Gastrocnemius medialis (tissue), 4 donors: ENCODE data around the gene PLXNA1. TPM values are rescaled to one million over a fixed set of nuclear protein-coding genes. Genes with fewer than 3 reads are reported as not detected.

Experiments
- ATAC-seq, 2 donors: fragments of 150-250 bp; one replicate each; pipeline ENCODE4 v1.9.1; 2016
- DNase-seq, 2 donors: peaks; one replicate each; pipeline ENCODE4 v3.0.0-alpha.2; 2019
- H3K27ac ChIP-seq, 4 donors: fragments of 200-600 bp; sonication (generic); 1 replicate in 1 of 4; 2 replicates in 3 of 4; pipeline ENCODE4 v1.5.1; 2016 to 2018; ENCODE audit warnings: mild to moderate bottlenecking in 2 of 4, moderate library complexity in 1 of 4
- H3K27me3 ChIP-seq, 3 donors: fragments of 200-600 bp; sonication (generic) in 2 of 3; 1 replicate in 1 of 3; 2 replicates in 2 of 3; pipeline versions ENCODE4 v1.5.1 to v1.6.0; 2016 to 2019; ENCODE audit warnings: mild to moderate bottlenecking in 1 of 3, moderate library complexity in 1 of 3
- H3K36me3 ChIP-seq, 2 donors: fragments of 200-600 bp; sonication (generic) in 1 of 2; one replicate each; pipeline ENCODE4 v1.5.1; 2017 to 2018
- H3K4me1 ChIP-seq, 2 donors: fragments of 200-600 bp; sonication (generic) in 1 of 2; one replicate each; pipeline ENCODE4 v1.5.1; 2016 to 2017; ENCODE audit warnings: mild to moderate bottlenecking in 2 of 2
- H3K4me3 ChIP-seq, 4 donors: fragments of 200-600 bp; sonication (generic) in 3 of 4; 1 replicate in 1 of 4; 2 replicates in 3 of 4; pipeline ENCODE4 v1.5.1; 2016 to 2019; ENCODE audit warnings: mild to moderate bottlenecking in 2 of 4
- H3K9me3 ChIP-seq, 3 donors: fragments of 200-600 bp; sonication (generic) in 2 of 3; 1 replicate in 1 of 3; 2 replicates in 2 of 3; pipeline ENCODE4 v1.5.1; 2016 to 2019
- CTCF ChIP-seq, 5 experiments: fragments of 450-650 bp in 3 of 5; fragments of 200-600 bp in 2 of 5; sonication (generic) in 2 of 5; IDR thresholded peaks in 4 of 5; conservative IDR thresholded peaks in 1 of 5; 1 replicate in 4 of 5; 2 replicates in 1 of 5; pipeline ENCODE4 v1.5.1; 2016 to 2019; ENCODE audit warnings: antibody characterized with exemption in 5 of 5, mild to moderate bottlenecking in 3 of 5, moderate library complexity in 3 of 5
- POLR2A ChIP-seq, 2 donors: fragments of 450-650 bp; IDR thresholded peaks; one replicate each; pipeline ENCODE4 v1.6.1; 2017; ENCODE audit warnings: antibody characterized with exemption in 2 of 2, mild to moderate bottlenecking in 2 of 2, moderate library complexity in 2 of 2
- in situ Hi-C, 4 donors: fragments of 200-750 bp; cut with MboI; loops; one replicate each; pipeline versions ENCODE4 v1.15.0 to v1.8.0; 2017; ENCODE audit warnings: low sequenced_read_pairs in 4 of 4
- intact Hi-C: fragments of 100-400 bp; cut with DNase I; formaldehyde crosslinking; loops from one replicate; pipeline ENCODE4 v1.15.1; 2023; ENCODE audit warnings: low total_unique reads
- total RNA-seq, 4 donors: library from RNA; depleted of rRNA; stranded (reverse); fragments of >200 nt; gene quantifications; one replicate each; pipeline versions ENCODE4 v1.1.0 to v1.2.3, GENCODE V29; 2016

The PLXNA1 gene
- total RNA-seq, 4 donors from 2014 or later, result 12.7 to 27.9 (median 19.5) TPM

DNA sequence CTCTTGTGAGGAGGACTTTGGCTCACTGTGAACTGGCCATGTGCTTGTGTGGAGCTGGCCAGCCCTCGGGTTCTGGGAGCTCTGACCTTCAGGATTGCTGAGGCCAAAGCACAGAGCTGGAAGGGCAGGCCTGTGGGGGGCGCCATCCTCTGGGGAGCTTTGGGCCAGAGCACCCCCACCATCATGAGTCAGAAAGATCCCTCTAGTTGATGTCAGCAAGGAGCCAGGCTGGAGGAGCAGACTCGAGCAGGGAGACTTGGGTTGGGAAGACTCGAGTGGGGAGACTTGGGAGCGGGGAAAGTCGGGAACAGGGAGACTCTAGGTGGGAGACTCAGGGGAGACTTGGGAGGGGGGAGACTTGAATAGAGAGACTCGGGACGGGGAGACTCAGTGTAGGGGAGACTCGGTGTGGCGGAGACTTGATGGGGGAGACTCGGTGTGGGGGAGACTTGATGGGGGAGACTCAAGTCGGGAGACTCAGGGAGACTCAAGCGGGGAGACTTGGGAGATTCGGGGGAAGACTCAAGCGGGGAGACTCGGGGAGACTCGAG lies 37.7 kb upstream of the PLXNA1 start:
- no peak for TF ChIP-seq CTCF (IDR thresholded peaks at IDR 0.05 in 4 of 5, conservative IDR thresholded peaks at IDR 0.05 in 1 of 5)
- no peak for TF ChIP-seq POLR2A (IDR thresholded peaks at IDR 0.05)
- DNase-seq (no peak), ATAC-seq (no peak)
- Histone ChIP-seq H3K27me3 (no peaks in the 10 kb centered on the region), H3K36me3 (no peaks in the 10 kb centered on the region), H3K4me3 (no peak overlapping the region), H3K27ac (no peak overlapping the region), H3K9me3 (no peaks in the 10 kb centered on the region), H3K4me1 (peaks cover 9% of the 10 kb centered on the region in 2 donors)
- in situ Hi-C loops (no loop called here), intact Hi-C loops (no loop called here)

DNA sequence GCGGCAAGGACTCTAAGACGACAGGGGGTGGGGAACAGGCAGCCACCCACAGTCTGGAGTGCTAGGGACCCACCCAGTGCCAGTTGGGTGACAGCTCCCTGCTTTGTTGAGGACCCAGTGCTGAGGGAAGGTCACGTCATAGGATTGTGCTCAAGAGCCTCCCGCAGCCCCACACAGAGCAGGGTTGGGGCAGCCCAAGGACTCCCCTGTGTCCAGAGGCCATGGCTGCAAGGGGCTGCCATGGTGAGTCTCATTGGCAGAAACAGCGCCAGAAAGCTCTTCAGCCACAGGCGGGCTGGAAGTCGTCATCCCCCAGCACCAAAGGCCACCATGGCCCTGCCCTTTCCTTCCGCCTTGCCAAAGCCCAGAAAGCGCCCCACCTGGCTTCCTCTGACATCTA lies 37.0 kb upstream of the PLXNA1 start:
- DNase-seq, result no peak
- TF ChIP-seq CTCF (IDR thresholded peaks at IDR 0.05 in 4 of 5, conservative IDR thresholded peaks at IDR 0.05 in 1 of 5) (no peak), POLR2A (IDR thresholded peaks at IDR 0.05) (no peak)
- Histone ChIP-seq H3K4me3 (no peak overlapping the region), H3K36me3 (no peaks in the 10 kb centered on the region), H3K9me3 (no peaks in the 10 kb centered on the region), H3K4me1 (peaks cover 9% of the 10 kb centered on the region in 2 donors), H3K27ac (no peak overlapping the region), H3K27me3 (no peaks in the 10 kb centered on the region)
- in situ Hi-C loops (no loop called here), intact Hi-C loops (no loop called here)
- ATAC-seq, result no peak

DNA sequence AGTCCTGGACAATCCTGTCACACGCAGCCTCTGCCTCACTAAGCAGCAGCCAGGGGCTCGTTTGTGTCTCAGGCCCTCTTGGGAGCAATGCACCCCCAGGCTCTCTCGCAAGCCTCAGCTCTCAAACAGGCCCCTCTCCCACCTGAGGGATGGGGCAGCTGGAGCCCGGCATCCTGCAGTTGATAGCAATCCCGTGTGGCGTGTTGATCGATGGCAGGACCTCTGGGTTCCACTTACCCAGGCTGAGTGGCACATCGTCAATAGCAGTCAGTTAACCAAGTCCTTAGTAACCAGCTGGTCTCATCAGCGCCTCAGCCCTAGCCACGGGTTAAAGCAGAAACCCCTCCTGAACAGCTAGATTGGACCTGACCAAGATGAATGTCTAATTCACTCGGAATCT lies 36.5 kb upstream of the PLXNA1 start:
- Histone ChIP-seq H3K9me3 (no peaks in the 10 kb centered on the region), H3K4me3 (no peak overlapping the region), H3K27ac (no peak overlapping the region), H3K36me3 (no peaks in the 10 kb centered on the region), H3K27me3 (no peaks in the 10 kb centered on the region), H3K4me1 (peaks cover 9% of the 10 kb centered on the region in 2 donors)
- intact Hi-C loops (no loop called here), in situ Hi-C loops (no loop called here)
- no peak for ATAC-seq
- no peak for DNase-seq
- TF ChIP-seq CTCF (IDR thresholded peaks at IDR 0.05 in 4 of 5, conservative IDR thresholded peaks at IDR 0.05 in 1 of 5), result no peak
- no peak for TF ChIP-seq POLR2A (IDR thresholded peaks at IDR 0.05)

DNA sequence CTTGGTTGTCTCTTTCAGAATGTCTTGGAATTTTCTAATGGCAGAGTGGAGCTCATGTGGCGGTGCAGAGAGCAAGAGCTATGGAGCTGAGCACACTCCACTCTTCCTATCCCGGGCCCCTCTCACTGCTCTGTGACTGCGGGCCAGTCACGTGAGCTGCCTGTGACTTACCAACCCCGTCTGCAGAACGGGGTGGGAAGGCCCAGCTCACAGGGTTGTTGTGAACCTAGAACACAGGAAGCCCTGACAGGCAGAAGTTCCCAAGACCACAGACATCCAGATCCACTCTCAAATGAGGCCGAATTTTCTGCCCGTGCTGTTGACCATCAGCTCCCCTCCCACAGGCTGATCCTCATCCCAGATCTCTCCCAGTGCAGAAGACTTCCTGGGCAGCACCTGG lies 35.5 kb upstream of the PLXNA1 start:
- Histone ChIP-seq H3K36me3 (no peaks in the 10 kb centered on the region), H3K27ac (no peak overlapping the region), H3K9me3 (no peaks in the 10 kb centered on the region), H3K4me1 (peaks cover 9% of the 10 kb centered on the region in 2 donors), H3K4me3 (no peak overlapping the region), H3K27me3 (no peaks in the 10 kb centered on the region)
- intact Hi-C loops (no loop called here), in situ Hi-C loops (no loop called here)
- DNase-seq (no peak), ATAC-seq (no peak)
- no peak for TF ChIP-seq POLR2A (IDR thresholded peaks at IDR 0.05)
- TF ChIP-seq CTCF (IDR thresholded peaks at IDR 0.05 in 4 of 5, conservative IDR thresholded peaks at IDR 0.05 in 1 of 5), result no peak

- TF ChIP-seq CTCF (IDR thresholded peaks at IDR 0.05 in 4 of 5, conservative IDR thresholded peaks at IDR 0.05 in 1 of 5), result no peak
- TF ChIP-seq POLR2A (IDR thresholded peaks at IDR 0.05), result no peak
Measured at GRCh38 chr3:126948980-126949535, 33.9 kb upstream of the PLXNA1 start.

More at GRCh38 chr3:126948980-126949535, 33.9 kb upstream of the PLXNA1 start:
- ATAC-seq (peak; percentile 48 to 53), DNase-seq (no peak)
- Histone ChIP-seq H3K36me3 (no peaks in the 10 kb centered on the region), H3K27ac (no peak overlapping the region), H3K9me3 (no peaks in the 10 kb centered on the region), H3K27me3 (no peaks in the 10 kb centered on the region), H3K4me1 (peaks cover 9% of the 10 kb centered on the region in 2 donors), H3K4me3 (no peak overlapping the region)
- intact Hi-C loops (no loop called here), in situ Hi-C loops (no loop called here)
